Caki2 (cell line): ENCODE data around the gene SPP1. TPM values are rescaled to one million over a fixed set of nuclear protein-coding genes. Genes with fewer than 3 reads are reported as not detected.
A peak's percentile ranks its signal among the peaks of the same experiment; 100 is the strongest.
"Not testable (repeated sequence)": the region's sequence is repeated elsewhere in the genome, so short reads cannot be mapped to it uniquely, and the experiment has no call there.

Experiments used
- DNase-seq: peaks from one replicate; pipeline ENCODE4 v3.0.0-alpha.2; 2015; ENCODE audit warnings: low read depth
- in situ Hi-C: cut with HindIII; loops from 2 replicates; pipeline ENCODE4 v1.10.0; 2016; ENCODE audit warnings: low sequenced_read_pairs, low pct_unique_long_range_greater_than_20kb, mixed read lengths
- total RNA-seq: library from RNA; depleted of rRNA; stranded (reverse); fragments of >200 nt; shearing (Covaris generic); gene quantifications from 2 replicates; pipeline ENCODE4 v1.2.3, GENCODE V29; 2014; ENCODE audit warnings: low replicate concordance

SPP1 gene
- total RNA-seq, 1 experiment from 2014 or later: 7,203 TPM

GRCh38 chr4:88009871-88010270, 34.4 kb downstream of the SPP1 start:
- in situ Hi-C loops: no loop called here
- DNase-seq: no peak

- no peak for DNase-seq
- in situ Hi-C loops: no loop called here
Observed at GRCh38 chr4:88010966-88011365, 35.5 kb downstream of the SPP1 start.

- DNase-seq: no peak
- in situ Hi-C loops: no loop called here
Observed at GRCh38 chr4:88012647-88013046, 37.1 kb downstream of the SPP1 start.

GRCh38 chr4:88014386-88014905, 38.9 kb downstream of the SPP1 start:
- DNase-seq: no peak
- in situ Hi-C loops: no loop called here

GRCh38 chr4:88015659-88016295, 40.3 kb downstream of the SPP1 start:
- peak; percentile 76 for DNase-seq
- in situ Hi-C loops: no loop called here

- DNase-seq: peak; percentile 78
- in situ Hi-C loops: no loop called here
Observed at GRCh38 chr4:88017516-88018297, 42.2 kb downstream of the SPP1 start.

GRCh38 chr4:88018466-88018865, 43.0 kb downstream of the SPP1 start:
- in situ Hi-C loops: no loop called here
- DNase-seq: peak; percentile 50

GRCh38 chr4:88021824-88022223, 46.3 kb downstream of the SPP1 start:
- peak; percentile 33 for DNase-seq
- in situ Hi-C loops: no loop called here

GRCh38 chr4:88022289-88022688, 46.8 kb downstream of the SPP1 start:
- in situ Hi-C loops: no loop called here
- peak; percentile 37 for DNase-seq

GRCh38 chr4:88025868-88026661, 50.6 kb downstream of the SPP1 start:
- in situ Hi-C loops, DNase-seq: not testable (repeated sequence)

- no peak for DNase-seq
- in situ Hi-C loops: no loop called here
Observed at GRCh38 chr4:88027611-88028608, 52.4 kb downstream of the SPP1 start.

- DNase-seq: no peak
- in situ Hi-C loops: no loop called here
Observed at GRCh38 chr4:88028946-88029345, 53.4 kb downstream of the SPP1 start.

- DNase-seq: no peak
- in situ Hi-C loops: no loop called here
Observed at GRCh38 chr4:88029556-88029955, 54.0 kb downstream of the SPP1 start.

GRCh38 chr4:88030565-88031310, 55.2 kb downstream of the SPP1 start:
- no peak for DNase-seq
- in situ Hi-C loops: no loop called here
